HG03520 (cell line): ENCODE measurements around the gene TBPL2.
"Not testable (repeated sequence)": the region's sequence is repeated elsewhere in the genome, so short reads cannot be mapped to it uniquely, and the experiment has no call there.

Experiments
- ATAC-seq: cut with Tn5 transposase; IDR thresholded peaks from one replicate; pipeline ENCODE4 v1.9.1; 2021; ENCODE audit warnings: mild to moderate bottlenecking, moderate library complexity; ENCODE audit not compliant: unreplicated experiment

TBPL2 gene

DNA sequence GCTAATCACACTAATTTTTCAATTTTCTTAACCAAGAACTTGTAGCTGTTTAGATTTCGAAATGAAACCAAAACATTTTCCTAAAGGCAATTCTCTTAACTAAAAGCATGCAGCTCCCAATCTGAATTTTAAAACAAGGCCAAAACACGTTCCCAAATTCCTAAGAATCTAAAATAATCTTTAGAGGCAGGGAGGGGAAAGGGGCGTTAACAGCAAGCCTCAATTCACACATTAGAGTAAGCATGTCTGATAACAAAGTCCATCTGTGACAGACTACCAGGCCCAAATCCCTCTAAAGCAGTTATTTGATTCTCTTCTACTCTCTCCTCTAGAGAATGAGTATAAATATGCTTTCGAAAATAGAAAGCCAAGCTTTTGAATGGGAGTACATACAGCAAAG lies 29.5 kb downstream of the TBPL2 start:
- ATAC-seq = no peak

DNA sequence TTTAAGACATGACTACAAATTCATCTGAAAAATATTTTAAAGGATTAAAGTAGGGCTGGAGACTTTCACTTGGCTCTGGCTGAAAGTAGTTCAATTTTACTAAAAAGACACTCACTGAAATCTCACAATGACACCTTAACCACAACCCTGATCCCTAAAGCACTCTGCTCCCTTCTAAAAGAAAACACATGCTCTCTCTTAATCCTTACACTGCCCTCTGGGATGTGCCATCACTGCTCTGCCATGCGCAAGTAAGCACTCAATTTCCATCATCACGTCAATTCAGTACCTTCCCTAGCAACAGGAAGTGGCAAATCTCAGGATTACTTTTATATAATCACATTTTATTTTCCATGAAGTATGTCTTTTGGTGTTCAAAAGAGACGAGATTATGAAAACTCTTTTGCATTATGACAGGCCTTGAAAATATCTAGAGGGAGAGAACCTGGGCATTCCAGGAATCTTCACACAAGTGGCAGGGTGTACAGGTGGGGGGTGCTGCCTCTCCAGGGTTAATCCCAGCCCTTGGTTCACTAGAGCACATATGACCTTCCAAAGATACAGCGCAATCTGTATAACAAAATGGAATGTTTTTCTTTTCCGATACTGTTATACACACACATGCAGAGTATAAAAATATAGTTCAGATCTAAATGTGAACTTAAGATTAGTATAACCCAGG lies 36.1 kb downstream of the TBPL2 start:
- no peak for ATAC-seq

DNA sequence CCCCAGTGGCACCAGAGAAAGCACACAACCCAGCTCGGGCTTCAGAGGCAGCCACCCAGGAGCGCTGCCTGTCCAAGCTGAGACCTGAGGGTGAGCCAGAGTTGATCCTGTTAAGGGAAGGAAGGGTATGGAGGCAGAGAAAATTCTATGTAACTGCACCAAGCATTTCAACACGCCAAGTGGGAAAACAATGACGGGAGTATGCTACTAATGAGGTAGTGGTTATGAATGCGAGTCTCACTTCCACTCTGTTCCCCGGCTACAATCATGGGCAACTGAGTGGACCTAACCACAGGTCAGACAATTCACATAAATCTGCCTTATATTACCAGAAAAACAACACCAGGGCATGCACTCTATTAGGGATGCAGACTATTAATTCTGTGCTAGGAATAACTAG lies 38.7 kb downstream of the TBPL2 start:
- ATAC-seq = no peak

GRCh38 chr14:55399852-55400251 lies 40.6 kb downstream of the TBPL2 start:
- no peak for ATAC-seq

GRCh38 chr14:55399183-55399582 lies 41.2 kb downstream of the TBPL2 start:
- no peak for ATAC-seq

GRCh38 chr14:55398679-55399078 lies 41.7 kb downstream of the TBPL2 start:
- ATAC-seq = no peak

- ATAC-seq = no peak
Measured at GRCh38 chr14:55389330-55389729, 51.1 kb downstream of the TBPL2 start.

DNA sequence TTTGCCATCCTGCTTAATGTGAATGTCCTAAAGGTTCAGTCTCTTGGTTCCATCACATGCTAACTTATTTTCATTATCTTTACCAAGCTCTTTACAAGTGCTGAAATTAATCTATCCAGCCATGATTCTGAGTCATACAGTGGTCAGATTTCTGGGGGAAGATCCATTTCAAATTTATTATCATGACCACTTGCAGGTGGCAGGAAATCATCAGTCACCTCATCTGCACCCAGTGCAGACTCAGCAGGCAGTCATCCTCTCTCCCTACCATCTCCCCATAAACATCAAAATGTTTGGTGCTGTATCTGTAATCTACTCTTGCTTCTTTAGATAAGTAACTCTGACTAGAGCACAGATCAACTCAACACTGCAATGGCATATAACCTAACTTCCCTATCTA lies 52.3 kb downstream of the TBPL2 start:
- ATAC-seq = no peak

GRCh38 chr14:55387121-55387520 lies 53.3 kb downstream of the TBPL2 start:
- ATAC-seq = no peak

GRCh38 chr14:55386037-55386808 lies 54.2 kb downstream of the TBPL2 start:
- no peak for ATAC-seq

DNA sequence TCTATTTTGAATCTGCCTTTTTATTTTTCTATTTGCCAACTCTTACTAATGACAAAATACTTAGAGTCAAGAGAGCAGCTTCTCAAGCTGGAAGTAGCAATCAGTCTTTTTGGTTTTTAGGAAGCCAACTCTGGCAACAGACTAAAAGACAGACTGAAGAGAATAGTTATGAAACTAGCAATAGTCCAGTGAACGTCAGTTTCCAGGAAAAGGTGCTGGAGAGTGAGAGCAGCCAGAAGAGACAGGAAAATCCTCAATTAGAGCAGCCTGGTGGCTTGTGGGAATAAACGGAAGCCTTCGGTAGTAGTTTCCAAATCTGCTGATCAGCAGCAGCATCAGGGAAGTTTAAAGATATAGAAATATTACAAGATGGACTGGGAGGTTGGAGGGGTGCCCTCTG lies 55.9 kb downstream of the TBPL2 start:
- ATAC-seq = no peak

DNA sequence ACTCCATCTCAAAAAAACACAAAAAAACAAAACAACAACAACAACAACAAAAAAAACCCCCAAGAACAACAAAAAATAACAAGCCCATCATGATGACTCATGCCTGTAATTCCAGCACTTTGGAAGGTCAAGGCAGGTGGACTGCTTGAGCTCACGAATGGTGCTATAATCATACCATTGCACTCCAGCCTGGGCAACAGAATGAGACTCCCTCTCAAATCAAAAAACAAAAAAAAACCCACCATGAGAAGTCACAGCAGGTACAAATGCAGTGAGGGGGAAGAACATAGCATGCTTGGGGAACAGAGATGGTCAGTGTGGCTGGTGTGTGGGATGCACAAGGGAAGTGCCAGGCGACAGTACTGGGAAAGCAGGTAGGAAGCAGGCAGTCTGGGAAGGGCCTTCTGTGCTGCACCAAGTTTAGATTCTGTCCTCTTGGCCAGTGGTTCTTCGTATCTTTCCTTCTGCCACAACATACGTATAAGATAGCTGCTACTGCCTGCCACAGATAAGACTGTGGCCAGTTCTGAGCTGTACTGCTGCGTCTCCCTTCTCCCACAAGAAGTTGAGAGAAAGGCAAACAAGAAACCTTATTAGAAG lies 56.8 kb downstream of the TBPL2 start:
- no peak for ATAC-seq

DNA sequence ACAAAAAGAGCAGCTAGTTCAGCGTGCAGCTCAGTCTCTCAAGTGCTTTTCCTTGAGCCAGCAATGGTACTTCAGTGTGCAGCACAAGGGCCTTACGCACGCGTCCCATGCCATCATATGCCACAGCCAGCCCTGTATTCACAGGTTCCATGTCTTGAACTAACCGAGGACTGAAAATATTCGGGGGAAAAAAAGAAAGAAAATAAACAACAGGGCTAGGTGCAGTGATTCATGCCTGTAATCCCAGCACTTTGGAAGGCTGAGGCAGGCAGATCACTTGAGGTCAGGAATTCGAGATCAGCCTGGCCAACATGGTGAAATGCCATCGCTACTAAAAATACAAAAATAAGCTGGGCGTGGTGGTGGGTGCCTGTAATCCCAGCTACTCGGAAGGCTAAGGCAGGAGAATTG lies 57.4 kb downstream of the TBPL2 start:
- not testable (repeated sequence) for ATAC-seq

GRCh38 chr14:55382483-55382882 lies 57.9 kb downstream of the TBPL2 start:
- ATAC-seq = no peak

DNA sequence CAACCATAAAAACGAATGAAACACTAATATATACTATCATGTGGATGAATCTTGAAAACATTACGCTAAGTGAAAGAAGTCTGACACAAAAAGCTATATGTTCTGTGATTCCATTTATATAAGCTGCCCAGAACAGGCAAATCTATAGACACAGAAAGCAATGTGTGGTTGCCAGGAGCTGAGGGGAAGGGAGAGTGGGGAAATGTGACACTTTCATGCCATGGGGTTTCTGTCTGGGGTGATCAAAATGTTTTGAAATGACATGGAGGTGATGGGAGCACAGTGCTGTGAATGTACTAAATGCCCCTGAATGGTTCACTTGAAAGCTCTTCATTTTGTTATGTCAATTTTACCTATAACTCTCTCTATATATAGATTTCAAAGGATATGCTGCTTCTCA lies 58.9 kb downstream of the TBPL2 start:
- ATAC-seq = no peak

DNA sequence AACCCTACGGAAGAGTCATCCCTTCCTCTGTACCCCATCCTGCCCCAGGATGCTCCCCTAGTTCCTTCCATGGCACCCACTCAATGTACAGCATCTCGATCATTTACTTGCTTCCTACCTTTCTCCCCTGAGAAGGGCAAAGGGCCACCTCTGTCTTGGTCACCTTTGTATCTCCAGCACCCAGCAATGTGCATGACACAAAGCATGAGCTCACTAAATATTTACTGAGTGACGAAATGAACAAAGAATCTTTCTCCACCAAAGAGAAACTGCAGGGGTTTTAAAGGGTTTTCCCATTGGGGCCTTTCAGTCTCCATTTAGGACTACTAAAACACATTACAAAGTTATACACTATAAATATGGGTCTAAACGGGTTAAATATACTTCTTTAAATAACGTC lies 59.4 kb downstream of the TBPL2 start:
- no peak for ATAC-seq

DNA sequence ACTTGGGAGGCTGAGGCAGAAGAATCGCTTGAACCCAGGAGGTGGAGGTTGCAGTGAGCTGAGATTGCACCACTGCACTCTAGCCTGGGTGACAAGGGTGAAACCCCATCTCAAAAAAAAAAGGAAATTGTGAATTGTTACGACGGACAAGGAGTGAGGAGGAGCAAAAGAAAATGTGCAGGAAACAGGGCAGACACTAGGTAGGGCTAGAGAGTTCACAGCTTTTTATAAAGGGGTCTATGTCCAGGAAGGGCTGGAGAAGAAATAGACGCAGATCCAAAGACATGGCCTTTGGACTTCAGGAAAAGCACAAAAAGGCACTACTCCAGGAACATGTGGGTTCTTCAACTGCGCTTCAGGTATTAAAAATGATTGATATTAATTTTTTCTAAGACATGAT lies 63.2 kb downstream of the TBPL2 start:
- ATAC-seq = no peak

GRCh38 chr14:55374771-55375170 lies 65.6 kb downstream of the TBPL2 start:
- no peak for ATAC-seq

DNA sequence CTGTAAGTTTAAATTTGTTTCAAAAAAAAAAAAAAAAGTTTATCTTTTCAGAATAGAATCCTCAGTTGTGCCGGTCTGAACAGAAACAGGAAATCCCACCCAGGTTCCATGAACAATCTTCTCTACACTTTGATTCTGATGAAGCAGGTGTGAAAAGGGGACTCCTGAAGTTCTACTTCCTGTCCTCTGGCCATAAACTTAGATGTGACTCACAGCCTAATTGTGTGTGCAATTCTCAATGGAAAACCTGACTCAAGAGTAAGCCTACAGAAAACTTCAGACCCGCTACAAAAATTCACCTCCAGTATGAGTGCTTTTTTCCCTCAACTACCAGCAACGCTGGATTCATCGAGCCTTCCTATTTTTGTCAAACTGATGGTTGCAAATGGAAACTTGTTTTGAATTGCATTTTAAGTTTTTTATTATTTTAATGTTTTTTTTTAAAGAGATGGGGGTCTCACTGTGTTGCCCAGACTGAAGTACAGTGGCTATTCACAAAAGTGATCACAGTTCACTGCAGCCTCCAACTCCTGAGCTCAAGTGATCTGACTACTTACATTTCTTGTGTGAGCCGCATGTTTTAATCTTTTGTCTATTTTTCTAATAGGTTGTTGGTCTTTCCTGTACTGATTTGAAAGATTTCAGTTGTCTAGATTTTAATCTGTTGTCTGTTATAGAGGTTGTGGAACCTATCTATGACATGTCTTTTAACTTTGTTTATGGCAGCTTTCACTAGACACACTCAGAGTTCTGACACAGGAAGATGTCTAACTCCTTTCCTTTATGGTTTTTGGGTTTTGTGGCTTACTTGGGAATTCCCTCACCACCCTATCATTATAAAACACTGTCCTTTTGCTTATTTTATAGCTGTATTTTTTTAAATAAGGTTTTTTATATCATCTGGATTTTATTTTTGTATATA lies 66.4 kb downstream of the TBPL2 start:
- peak; percentile 46 for ATAC-seq

DNA sequence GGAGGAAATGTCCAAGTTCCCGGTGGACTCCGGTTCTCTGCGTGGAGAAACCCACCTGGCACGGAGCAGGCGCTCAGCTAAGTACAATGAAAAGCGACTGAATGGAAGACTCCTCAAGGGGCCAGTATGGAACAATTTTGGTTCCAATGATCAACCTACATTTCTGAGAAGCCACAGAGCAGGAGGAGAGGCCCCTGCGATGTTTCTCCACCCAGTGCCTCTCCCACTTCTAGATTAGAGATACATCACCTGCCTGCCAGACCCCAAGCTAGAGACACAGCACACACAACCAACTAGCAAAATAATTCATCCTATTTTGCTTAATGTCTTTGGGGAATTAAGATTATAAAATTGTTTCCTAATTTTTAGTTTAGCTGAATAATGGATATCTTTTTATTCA lies 67.6 kb downstream of the TBPL2 start:
- no peak for ATAC-seq

DNA sequence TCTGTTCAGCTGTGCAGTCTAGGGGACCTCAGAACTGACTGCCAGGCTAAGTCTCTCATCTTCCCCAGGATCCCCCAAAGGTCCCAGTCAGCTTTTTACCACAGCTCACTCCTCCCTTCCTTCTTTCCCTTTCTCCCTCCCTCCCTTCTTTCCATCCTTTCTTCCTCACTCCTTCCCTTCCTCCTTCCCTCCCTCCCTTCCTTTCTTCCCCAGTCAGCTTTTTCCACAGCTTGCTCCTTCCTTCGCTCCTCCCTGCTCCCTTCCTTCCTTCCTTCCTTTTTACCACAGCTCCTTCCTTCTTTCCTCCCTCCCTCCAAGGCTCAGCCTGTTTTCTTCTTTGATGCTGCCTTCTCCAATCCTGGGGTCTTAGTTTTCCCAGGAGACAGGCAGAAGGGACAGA lies 68.0 kb downstream of the TBPL2 start:
- ATAC-seq = no peak
